Measurements from ENCODE around the gene NR3C1. TPM values are rescaled to one million over a fixed set of nuclear protein-coding genes. Genes with fewer than 3 reads are reported as not detected.

The NR3C1 gene
- total and polyA plus RNA-seq, 2 donors (not counting 1 experiment from before 2014, with no cell fraction given): 17.6 to 218 TPM

GRCh38 chr5:143403334-143403592 lies 223 bp downstream of the NR3C1 start:
- Histone ChIP-seq H3K4me2 (replicated peaks; ENCODE audit: low read depth, low read length, poor library complexity, severe bottlenecking) (peak overlapping the region; percentile 99), H3K4me1 (ENCODE audit: control insufficient read depth in 2 of 2, insufficient read depth in 2 of 2, low read length in 2 of 2) (peaks cover 33 to 42% of the 10 kb centered on the region in 2 donors), H3K36me3 (replicated peaks in 1 of 2; ENCODE audit: control extremely low read depth in 1 of 2, control insufficient read depth in 1 of 2, extremely low read depth in 1 of 2, insufficient read depth in 2 of 2, low read length in 1 of 2) (peaks cover 5 to 14% of the 10 kb centered on the region in 2 experiments), H3K4me3 (ENCODE audit: control extremely low read depth in 1 of 5, extremely low read depth in 1 of 5, insufficient read depth in 1 of 5, low read depth in 2 of 5, low read length in 4 of 5) (peak overlapping the region; percentile 17 to 93 (median 89)), H2AFZ (ENCODE audit: insufficient read depth, low read depth, low read length, poor library complexity, severe bottlenecking) (peak overlapping the region; percentile 79), H3K79me2 (ENCODE audit: control insufficient read depth, insufficient read depth, low read length) (peaks cover 48% of the 10 kb centered on the region), H3K27me3 (replicated peaks in 1 of 4; ENCODE audit: control extremely low read depth in 1 of 4, control insufficient read depth in 3 of 4, insufficient read depth in 4 of 4, low read length in 3 of 4) (no peaks in the 10 kb centered on the region), H3K9ac (ENCODE audit: low read length) (peak overlapping the region; percentile 91), H4K20me1 (ENCODE audit: control insufficient read depth, insufficient read depth, low read length, poor library complexity, severe bottlenecking) (peaks cover 40% of the 10 kb centered on the region), H3K27ac (ENCODE audit: low read length in 2 of 2) (peak overlapping the region; percentile 79 to 90), H3K9me3 (ENCODE audit: control extremely low read depth in 1 of 3, control insufficient read depth in 2 of 3, insufficient read depth in 1 of 3, low read length in 2 of 3) (no peaks in the 10 kb centered on the region)
- peak; percentile 20 for ATAC-seq (ENCODE audit: low read depth)
- CTCF ChIA-PET: interaction anchor here (0.6 to 4.7 kb wide), 14 partner anchors 11 to 1960 kb away, joined by 3 to 43 read pairs (median 4); no protein-coding TSS in a partner anchor
- peak overlapping the region; percentile 95 for H3K4me3 Mint-ChIP-seq
- DNase-seq: no peak
- H3K27ac Mint-ChIP-seq: peak overlapping the region; percentile 90
- no peak for TF ChIP-seq EZH2 (IDR thresholded peaks at IDR 0.05; ENCODE audit: borderline replicate concordance, insufficient read depth, low read depth, low read length, poor library complexity, severe bottlenecking)
- no peak for TF ChIP-seq CTCF (IDR thresholded peaks at IDR 0.05)
- no peaks in the 10 kb centered on the region for H3K9me3 Mint-ChIP-seq (ENCODE audit: insufficient read depth)
- POLR2A ChIA-PET: interaction anchor here (0.6 to 3.3 kb wide), 11 partner anchors 10 to 682 kb away, joined by 3 to 51 read pairs (median 5); partner anchors contain the start of gene ARHGAP26
- intact Hi-C loops (cut with micrococcal nuclease): loop anchor here (1.0 to 10.0 kb wide), 8 partner anchors 86 to 1048 kb away; partner anchors contain the start of gene ARHGAP26
- no peaks in the 10 kb centered on the region for H3K27me3 Mint-ChIP-seq
- WGBS (ENCODE audit: insufficient coverage): 0% methylated on average over 26 of the region's 27 CpGs
- H3K4me1 Mint-ChIP-seq: peaks cover 49% of the 10 kb centered on the region

GRCh38 chr5:143402553-143403333 lies 743 bp downstream of the NR3C1 start:
- Histone ChIP-seq H3K79me2 (ENCODE audit: control insufficient read depth, insufficient read depth, low read length) (peaks cover 54% of the 10 kb centered on the region), H3K36me3 (replicated peaks in 1 of 2; ENCODE audit: control extremely low read depth in 1 of 2, control insufficient read depth in 1 of 2, extremely low read depth in 1 of 2, insufficient read depth in 2 of 2, low read length in 1 of 2) (peaks cover 5 to 14% of the 10 kb centered on the region in 2 experiments), H2AFZ (ENCODE audit: insufficient read depth, low read depth, low read length, poor library complexity, severe bottlenecking) (peak overlapping the region; percentile 79), H3K4me1 (ENCODE audit: control insufficient read depth in 2 of 2, insufficient read depth in 2 of 2, low read length in 2 of 2) (peaks cover 33 to 48% of the 10 kb centered on the region in 2 donors), H3K9me3 (ENCODE audit: control extremely low read depth in 1 of 3, control insufficient read depth in 2 of 3, insufficient read depth in 1 of 3, low read length in 2 of 3) (no peaks in the 10 kb centered on the region), H3K4me2 (replicated peaks; ENCODE audit: low read depth, low read length, poor library complexity, severe bottlenecking) (peak overlapping the region; percentile 99), H3K4me3 (ENCODE audit: control extremely low read depth in 1 of 5, extremely low read depth in 1 of 5, insufficient read depth in 1 of 5, low read depth in 2 of 5, low read length in 4 of 5) (peak overlapping the region; percentile 76 to 93 (median 91)), H3K27me3 (replicated peaks in 1 of 4; ENCODE audit: control extremely low read depth in 1 of 4, control insufficient read depth in 3 of 4, insufficient read depth in 4 of 4, low read length in 3 of 4) (no peaks in the 10 kb centered on the region), H4K20me1 (ENCODE audit: control insufficient read depth, insufficient read depth, low read length, poor library complexity, severe bottlenecking) (peaks cover 45% of the 10 kb centered on the region), H3K9ac (ENCODE audit: low read length) (peak overlapping the region; percentile 91), H3K27ac (ENCODE audit: low read length in 2 of 2) (peak overlapping the region; percentile 79 to 90)
- DNase-seq: peak; percentile 75
- Mint-ChIP-seq H3K4me3 (peak overlapping the region; percentile 95), H3K27me3 (no peaks in the 10 kb centered on the region), H3K9me3 (ENCODE audit: insufficient read depth) (no peaks in the 10 kb centered on the region), H3K27ac (peak overlapping the region; percentile 90), H3K4me1 (peaks cover 49% of the 10 kb centered on the region)
- CTCF ChIA-PET: interaction anchor here (0.7 to 4.7 kb wide), 11 partner anchors 11 to 482 kb away, joined by 3 to 43 read pairs (median 5); no protein-coding TSS in a partner anchor
- ATAC-seq (ENCODE audit: low read depth): no peak
- intact Hi-C loops (cut with micrococcal nuclease): loop anchor here (1.0 to 10.0 kb wide), 8 partner anchors 85 to 1048 kb away; partner anchors contain the start of gene ARHGAP26
- no peak for TF ChIP-seq EZH2 (IDR thresholded peaks at IDR 0.05; ENCODE audit: borderline replicate concordance, insufficient read depth, low read depth, low read length, poor library complexity, severe bottlenecking)
- TF ChIP-seq CTCF (IDR thresholded peaks at IDR 0.05): no peak
- under 1% methylated on average over 72 of the region's 80 CpGs for WGBS (ENCODE audit: insufficient coverage)
- POLR2A ChIA-PET: interaction anchor here (0.6 to 3.3 kb wide), 11 partner anchors 9 to 683 kb away, joined by 3 to 51 read pairs (median 5); partner anchors contain the start of gene ARHGAP26
